HCT116 (cell line): ENCODE data around the gene AXIN1. TPM values are rescaled to one million over a fixed set of nuclear protein-coding genes. Genes with fewer than 3 reads are reported as not detected.
"Not testable (repeated sequence)": the region's sequence is repeated elsewhere in the genome, so short reads cannot be mapped to it uniquely, and the experiment has no call there.

ENCODE experiments used
- ATAC-seq: fragments of 200-7000 bp; cut with Tn5 transposase; 2 replicates; pipeline ENCODE4 v1.9.1; 2020; ENCODE audit warnings: mild to moderate bottlenecking, moderate library complexity
- BruUV-seq: library from RNA; stranded (reverse); fragments of 400-500 nt; replicated peaks from 2 replicates; lab custom pipeline; 2021; lab: Mats Ljungman, UMichigan
- CTCF ChIA-PET: fragments of 300-600 bp; sonication (Branson Sonifier 250); formaldehyde crosslinking; loops from one replicate; lab custom pipeline; 2021; ENCODE audit warnings: antibody characterized with exemption; lab: Charles Lee
- POLR2A ChIA-PET: fragments of 300-600, 350-600 bp; sonication (Branson Sonifier 250); formaldehyde crosslinking; loops from one replicate; lab custom pipeline; 2021; ENCODE audit warnings: antibody characterized with exemption; lab: Charles Lee
- RAD21 ChIA-PET, 2 experiments: fragments of 300-600 bp; sonication (Branson Sonifier 250); formaldehyde crosslinking; loops; one replicate each; lab custom pipeline; 2023; ENCODE audit warnings: low total read pairs in 2 of 2; ENCODE audit not compliant: uncharacterized antibody in 2 of 2, unreplicated experiment in 2 of 2, low non-redundant PET in 1 of 2; lab: Charles Lee
- DNase-seq: peaks from one replicate; pipeline ENCODE4 v3.0.0-alpha.2; 2010; ENCODE audit warnings: low read depth, low spot score
- H2AFZ ChIP-seq: fragments of 200-600 bp; shearing (Covaris generic), sonication (generic); 2 replicates; pipeline ENCODE4 v1.6.1; 2017; ENCODE audit warnings: low read depth, mixed run types, mixed read lengths, antibody characterized with exemption, low read length; ENCODE audit not compliant: poor library complexity, severe bottlenecking
- H3K27ac ChIP-seq: 2 replicates; pipeline ENCODE4 v1.5.1; 2012; ENCODE audit warnings: low read depth, low read length
- H3K27me3 ChIP-seq: fragments of 200-600 bp; sonication (generic); 2 replicates; pipeline ENCODE4 v1.6.1; 2016; ENCODE audit warnings: mixed run types, low read length, mixed read lengths; ENCODE audit not compliant: insufficient read depth
- H3K36me3 ChIP-seq, 2 experiments: fragments of 200-500 bp in 1 of 2; fragments of 200-600 bp in 1 of 2; sonication (Bioruptor generic) in 1 of 2; sonication (generic) in 1 of 2; 2 replicates each; pipeline versions ENCODE4 v1.5.1 to v1.6.1; 2014 to 2016; ENCODE audit warnings: low read length in 2 of 2, inconsistent platforms in 1 of 2, mixed read lengths in 1 of 2, mixed run types in 1 of 2; ENCODE audit not compliant: insufficient read depth in 2 of 2, control insufficient read depth in 1 of 2
- H3K4me1 ChIP-seq, 2 experiments: fragments of 200-600 bp in 1 of 2; sonication (generic) in 1 of 2; 2 replicates each; pipeline versions ENCODE4 v1.5.1 to v1.6.1; 2012 to 2017; ENCODE audit warnings: low read length in 2 of 2, inconsistent platforms in 1 of 2, mild to moderate bottlenecking in 1 of 2, mixed read lengths in 1 of 2, mixed run types in 1 of 2, moderate library complexity in 1 of 2; ENCODE audit not compliant: insufficient read depth in 2 of 2, control insufficient read depth in 1 of 2
- H3K4me2 ChIP-seq: fragments of 200-600 bp; sonication (generic); 2 replicates; pipeline ENCODE4 v1.6.1; 2017; ENCODE audit warnings: mixed run types, low read length, mixed read lengths
- H3K4me3 ChIP-seq, 2 experiments: fragments of 200-600 bp in 1 of 2; sonication (generic) in 1 of 2; replicated peaks in 1 of 2; 2 replicates each; pipeline ENCODE4 v1.5.1; 2011 to 2016; ENCODE audit warnings: low read length in 2 of 2, control low read depth in 1 of 2, low read depth in 1 of 2, mild to moderate bottlenecking in 1 of 2, mixed read lengths in 1 of 2, mixed run types in 1 of 2
- H3K79me2 ChIP-seq: fragments of 200-600 bp; sonication (generic); 2 replicates; pipeline ENCODE4 v1.6.1; 2017; ENCODE audit warnings: mild to moderate bottlenecking, mixed run types, low read length, moderate library complexity, mixed read lengths; ENCODE audit not compliant: insufficient read depth
- H3K9ac ChIP-seq: fragments of 200-600 bp; sonication (generic); 2 replicates; pipeline ENCODE4 v1.6.1; 2016; ENCODE audit warnings: low read length, mixed read lengths
- H3K9me2 ChIP-seq: fragments of 200-600 bp; sonication (generic), shearing (Covaris generic); 2 replicates; pipeline ENCODE4 v1.6.1; 2017; ENCODE audit warnings: mixed run types, mild to moderate bottlenecking, moderate library complexity; ENCODE audit not compliant: insufficient read depth
- H3K9me3 ChIP-seq, 2 experiments: fragments of 200-500 bp in 1 of 2; fragments of 200-600 bp in 1 of 2; sonication (Bioruptor generic) in 1 of 2; sonication (generic) in 1 of 2; 2 replicates each; pipeline ENCODE4 v1.6.1; 2014 to 2017; ENCODE audit warnings: low read length in 2 of 2, mixed read lengths in 2 of 2, inconsistent platforms in 1 of 2, low read depth in 1 of 2, mild to moderate bottlenecking in 1 of 2, mixed run types in 1 of 2, moderate library complexity in 1 of 2; ENCODE audit not compliant: control insufficient read depth in 1 of 2, insufficient read depth in 1 of 2
- H4K20me1 ChIP-seq: fragments of 200-600 bp; sonication (generic), shearing (Covaris generic); 2 replicates; pipeline ENCODE4 v1.6.1; 2017; ENCODE audit warnings: mixed run types, mild to moderate bottlenecking, moderate library complexity; ENCODE audit not compliant: insufficient read depth
- SIN3A ChIP-seq: IDR thresholded peaks from 2 replicates; pipeline ENCODE4 v1.6.1; 2012; ENCODE audit warnings: low read depth
- intact Hi-C: fragments of 100-400 bp; cut with micrococcal nuclease; formaldehyde crosslinking; loops from 2 replicates; pipeline ENCODE4 v1.10.0; 2022
- total RNA-seq: library from RNA; stranded (reverse); gene quantifications from one replicate; pipeline ENCODE4 v1.2.1, GENCODE V29; 2021; ENCODE audit not compliant: unreplicated experiment

The AXIN1 gene
- total RNA-seq, 1 experiment from 2014 or later = 20.2 TPM

GRCh38 chr16:268141-269053 lies 84.1 kb downstream of the AXIN1 start:
- no peaks in the 10 kb centered on the region for H3K36me3 ChIP-seq
- no TSS peak for BruUV-seq
- no peaks in the 10 kb centered on the region for H3K4me1 ChIP-seq
- DNase-seq = no peak
- H3K9me3 ChIP-seq = no peaks in the 10 kb centered on the region
- H4K20me1 ChIP-seq = no peaks in the 10 kb centered on the region
- ChIA-PET RAD21 (no interaction called here), POLR2A (no interaction called here)
- H2AFZ ChIP-seq = no peak overlapping the region
- H3K4me3 ChIP-seq = no peak overlapping the region
- H3K27me3 ChIP-seq = no peaks in the 10 kb centered on the region
- H3K9me2 ChIP-seq = no peaks in the 10 kb centered on the region
- no peaks in the 10 kb centered on the region for H3K79me2 ChIP-seq
- no peak overlapping the region for H3K4me2 ChIP-seq
- TF ChIP-seq SIN3A = no peak
- TF ChIP-seq, all 23 proteins: peak for 0
- ATAC-seq = no peak
- intact Hi-C loops = no loop called here
- Histone ChIP-seq H3K27ac (no peak overlapping the region), H3K9ac (no peak overlapping the region)
- CTCF ChIA-PET = no interaction called here

GRCh38 chr16:267562-267961 lies 85.0 kb downstream of the AXIN1 start:
- H3K4me3 ChIP-seq, H3K36me3 ChIP-seq, H4K20me1 ChIP-seq, H3K27me3 ChIP-seq, H3K9me3 ChIP-seq, H3K4me2 ChIP-seq, H3K9me2 ChIP-seq, POLR2A ChIA-PET, ATAC-seq, DNase-seq, H2AFZ ChIP-seq, H3K27ac ChIP-seq, H3K79me2 ChIP-seq, H3K4me1 ChIP-seq, BruUV-seq, CTCF ChIA-PET, RAD21 ChIA-PET, intact Hi-C loops, H3K9ac ChIP-seq: not testable (repeated sequence)
